Small intestine (tissue), 7 donors: ENCODE measurements around the gene TPX2. TPM values are rescaled to one million over a fixed set of nuclear protein-coding genes. Genes with fewer than 3 reads are reported as not detected.

ENCODE experiments used
- DNase-seq, 2 donors: peaks; one replicate each; pipeline versions ENCODE4 v3.0.0 to v3.0.0-alpha.2; 2013
- FAIRE-seq: peaks from 2 replicates; lab custom pipeline; 2012; peaks lifted over from hg19 to GRCh38; lab: Jason Lieb, UNC
- H3K27ac ChIP-seq, 3 donors: one replicate each; pipeline ENCODE4 v1.5.1; 2013; ENCODE audit warnings: low read length in 2 of 3, mild to moderate bottlenecking in 2 of 3, control low read depth in 1 of 3, inconsistent platforms in 1 of 3, low read depth in 1 of 3, moderate library complexity in 1 of 3
- H3K27me3 ChIP-seq, 3 donors: one replicate each; pipeline ENCODE4 v1.6.1; 2013; ENCODE audit warnings: low read length in 3 of 3, inconsistent platforms in 1 of 3; ENCODE audit not compliant: control insufficient read depth in 3 of 3, insufficient read depth in 3 of 3
- H3K36me3 ChIP-seq, 3 donors: one replicate each; pipeline ENCODE4 v1.6.1; 2013; ENCODE audit warnings: low read length in 3 of 3, inconsistent platforms in 1 of 3, low read depth in 1 of 3, mild to moderate bottlenecking in 1 of 3, moderate library complexity in 1 of 3; ENCODE audit not compliant: control insufficient read depth in 3 of 3, insufficient read depth in 2 of 3
- H3K4me1 ChIP-seq, 3 donors: one replicate each; pipeline ENCODE4 v1.6.1; 2013; ENCODE audit warnings: low read length in 2 of 3, inconsistent platforms in 1 of 3, low read depth in 1 of 3, mild to moderate bottlenecking in 1 of 3, moderate library complexity in 1 of 3; ENCODE audit not compliant: control insufficient read depth in 3 of 3, insufficient read depth in 2 of 3
- H3K4me3 ChIP-seq, 3 donors: one replicate each; pipeline ENCODE4 v1.5.1; 2013; ENCODE audit warnings: low read length in 3 of 3, control low read depth in 1 of 3, inconsistent platforms in 1 of 3, low read depth in 1 of 3, mild to moderate bottlenecking in 1 of 3, moderate library complexity in 1 of 3
- H3K9me3 ChIP-seq, 2 donors: one replicate each; pipeline ENCODE4 v1.6.1; 2013; ENCODE audit warnings: low read depth in 1 of 2, low read length in 1 of 2; ENCODE audit not compliant: control insufficient read depth in 2 of 2, insufficient read depth in 1 of 2
- WGBS, 3 donors: extraction: QIAGEN DNeasy Blood & Tissue Kit; methylation state at CpG; one replicate each; pipeline ENCODE4 v1.1.7; 2013; 5-methylcytosine and 5-hydroxymethylcytosine counted together
- polyA plus RNA-seq, 4 donors: library from polyadenylated mRNA; stranded (reverse) in 3 of 4; unstranded in 1 of 4; fragments of 200-250 nt in 3 of 4; fragments of 120-200 nt in 1 of 4; gene quantifications; one replicate each; pipeline versions ENCODE4 v1.2.1 to v1.2.3, GENCODE V29; 2013
- donor health status: healthy with polysubstance abuse.
- donor health status: control.
- donor health status: control.
- donor health status: Bipolar disorder and iron deficiency.
- donor health status: healthy.

Gene TPX2
- polyA plus RNA-seq, 4 donors: 0.81 to 27.8 (median 12.1) TPM

DNA sequence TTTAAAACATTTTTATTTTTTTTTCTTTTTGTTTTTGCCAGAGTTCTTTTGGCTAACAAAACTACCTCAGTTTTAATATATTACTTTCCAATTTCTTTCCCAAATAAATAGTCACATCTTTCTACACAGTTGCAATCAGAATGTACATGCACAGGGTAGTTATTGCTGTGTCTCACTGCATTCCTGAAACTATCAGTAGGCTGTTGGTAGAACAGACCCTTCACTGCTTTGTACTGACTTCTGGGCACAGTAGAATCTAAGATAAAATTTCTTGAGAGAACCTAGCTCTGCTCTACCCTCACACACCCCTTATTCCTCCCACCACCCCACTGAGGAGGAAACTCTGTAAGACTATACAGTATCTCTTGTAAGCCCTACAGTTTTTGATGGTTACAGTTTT lies 19.9 kb downstream of the TPX2 start:
- peaks cover 0 to 2% (median 1%) of the 10 kb centered on the region in 3 donors for H3K36me3 ChIP-seq
- no peaks in the 10 kb centered on the region for H3K27me3 ChIP-seq
- no peak overlapping the region for H3K4me3 ChIP-seq
- H3K27ac ChIP-seq: no peak overlapping the region
- DNase-seq (no peak), FAIRE-seq (no peak)
- no peaks in the 10 kb centered on the region for H3K4me1 ChIP-seq
- H3K9me3 ChIP-seq: no peaks in the 10 kb centered on the region

DNA sequence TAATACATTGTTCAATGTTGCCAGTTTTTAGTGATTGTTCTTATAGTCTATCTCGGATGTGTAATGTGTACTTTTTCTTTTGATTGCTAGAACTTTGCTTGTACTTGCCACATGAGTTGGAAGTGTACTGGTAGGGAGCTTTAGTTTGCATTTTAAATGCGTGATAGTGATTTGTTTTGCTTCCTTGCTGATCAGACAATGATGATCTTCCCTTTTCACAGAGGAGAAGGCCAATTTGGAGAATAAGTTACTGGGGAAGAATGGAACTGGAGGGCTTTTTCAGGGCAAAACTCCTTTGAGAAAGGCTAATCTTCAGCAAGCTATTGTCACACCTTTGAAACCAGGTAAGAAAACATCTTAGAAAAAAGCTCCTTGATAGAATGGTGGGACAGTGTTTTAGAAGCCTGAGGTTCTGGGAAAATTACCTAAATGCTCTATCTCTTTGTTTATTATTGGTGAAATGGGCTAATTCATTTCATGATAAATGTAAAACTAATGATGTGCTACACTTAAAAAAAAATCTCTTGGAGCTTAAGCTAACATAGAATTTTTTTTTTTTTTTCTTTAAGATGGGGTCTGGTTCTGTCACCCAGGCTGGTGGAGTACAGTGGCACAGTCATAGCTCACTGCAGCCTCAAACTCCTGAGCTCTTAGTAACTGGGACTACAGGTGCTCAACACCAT lies 20.9 kb downstream of the TPX2 start:
- no peak overlapping the region for H3K27ac ChIP-seq
- no peak for FAIRE-seq
- peaks cover 0 to 6% (median 1%) of the 10 kb centered on the region in 3 donors for H3K36me3 ChIP-seq
- no peak for DNase-seq
- 85 to 95% (median 87%) methylated on average over 2 of the region's 2 CpGs for WGBS, 3 donors
- no peaks in the 10 kb centered on the region for H3K9me3 ChIP-seq
- H3K27me3 ChIP-seq: no peaks in the 10 kb centered on the region
- H3K4me1 ChIP-seq: no peaks in the 10 kb centered on the region
- no peak overlapping the region for H3K4me3 ChIP-seq

DNA sequence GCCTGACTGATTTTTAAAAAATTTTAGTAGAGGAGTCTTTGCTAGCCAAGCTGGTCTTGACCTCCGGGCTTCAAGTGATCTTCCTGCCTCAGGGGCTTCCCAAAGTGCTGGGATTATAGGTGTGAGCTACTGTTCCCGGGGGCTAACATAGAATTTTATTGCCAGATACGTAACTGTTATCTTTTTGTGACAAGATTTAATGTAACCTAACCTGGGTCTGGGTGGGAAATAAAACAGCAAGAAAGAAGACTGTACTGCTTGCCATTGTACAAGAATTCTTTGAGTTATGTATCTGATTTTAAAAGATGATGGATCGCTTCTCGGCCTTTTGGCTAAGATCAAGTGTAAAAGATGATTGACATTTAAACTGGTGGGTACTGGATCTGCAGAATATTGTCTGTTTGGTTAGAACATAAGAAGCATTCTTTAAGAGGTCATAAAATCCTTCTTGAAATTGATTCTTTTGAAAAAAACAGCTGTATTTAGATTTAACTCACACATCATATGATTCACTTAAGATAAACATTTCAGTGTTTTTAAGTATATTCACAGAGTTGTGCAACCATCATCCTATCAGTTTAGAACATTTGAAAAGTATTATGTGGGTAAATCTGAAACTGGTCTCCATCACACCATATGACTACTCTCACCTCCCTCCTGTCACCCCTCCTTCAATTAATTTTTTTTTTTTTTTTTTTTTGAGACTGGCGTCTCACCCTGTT lies 21.6 kb downstream of the TPX2 start:
- FAIRE-seq (no peak), DNase-seq (no peak)
- Histone ChIP-seq H3K36me3 (peaks cover 0 to 6% (median 1%) of the 10 kb centered on the region in 3 donors), H3K9me3 (no peaks in the 10 kb centered on the region), H3K4me1 (no peaks in the 10 kb centered on the region), H3K27ac (no peak overlapping the region), H3K4me3 (no peak overlapping the region), H3K27me3 (no peaks in the 10 kb centered on the region)
- 93 to 96% (median 94%) methylated on average over 6 of the region's 6 CpGs for WGBS, 3 donors

DNA sequence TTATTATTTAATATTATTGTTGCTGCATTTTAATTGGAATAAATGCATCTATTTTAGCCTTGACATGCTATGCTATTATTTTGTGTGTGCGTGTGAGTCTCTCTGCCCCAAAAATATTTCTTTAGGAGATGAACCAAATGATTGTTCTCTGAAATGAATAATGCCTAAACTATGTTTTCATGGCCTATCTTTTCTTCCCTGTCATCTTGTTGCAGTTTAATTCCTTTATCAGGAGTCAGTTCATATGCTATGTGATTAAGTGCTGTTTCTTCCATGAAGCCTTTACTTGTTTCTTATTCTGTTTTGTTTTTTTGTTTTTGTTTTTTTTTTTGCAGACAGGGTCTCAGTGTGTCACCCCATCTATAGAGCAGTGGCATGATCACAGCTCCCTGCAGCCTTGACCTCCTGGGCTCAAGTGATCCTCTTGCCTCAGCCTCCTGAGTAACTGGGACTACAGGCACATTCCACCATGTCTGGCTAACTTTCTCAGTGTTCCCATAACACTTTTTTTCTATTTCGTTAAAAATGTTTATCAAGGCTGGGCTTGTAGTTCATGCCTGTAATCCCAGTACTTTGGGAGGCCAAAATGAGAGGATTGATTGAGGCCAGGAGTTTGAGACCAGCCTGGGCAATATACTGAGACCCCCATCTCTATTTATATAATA lies 25.7 kb downstream of the TPX2 start:
- no peak for DNase-seq
- Histone ChIP-seq H3K4me1 (no peaks in the 10 kb centered on the region), H3K9me3 (no peaks in the 10 kb centered on the region), H3K4me3 (no peak overlapping the region), H3K27me3 (no peaks in the 10 kb centered on the region), H3K36me3 (peaks cover 0 to 16% (median 0%) of the 10 kb centered on the region in 3 donors), H3K27ac (no peak overlapping the region)
- 93 to 95% (median 93%) methylated on average over 2 of the region's 2 CpGs for WGBS, 3 donors
- FAIRE-seq: no peak

DNA sequence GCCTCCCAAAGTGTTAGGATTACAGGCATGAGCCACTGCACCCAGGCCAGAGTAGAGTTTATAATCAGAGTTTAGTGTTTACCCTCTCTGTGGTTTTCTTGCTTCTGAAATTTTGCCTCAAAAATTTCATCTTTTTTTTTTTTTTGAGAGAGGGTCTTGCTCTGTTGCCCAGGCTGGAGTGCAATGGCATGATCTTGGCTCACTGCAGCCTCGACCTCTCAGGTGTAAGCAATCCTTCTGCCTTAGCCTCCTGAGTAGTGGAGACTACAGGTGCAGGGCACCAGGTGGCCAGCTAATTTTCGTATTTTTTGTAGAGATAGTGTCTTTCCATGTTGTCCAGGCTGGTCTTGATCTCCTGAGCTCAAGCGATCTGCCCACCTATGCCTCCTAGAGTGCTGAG lies 28.7 kb downstream of the TPX2 start:
- Histone ChIP-seq H3K9me3 (no peaks in the 10 kb centered on the region), H3K36me3 (peaks cover 0 to 20% (median 0%) of the 10 kb centered on the region in 3 donors), H3K4me1 (no peaks in the 10 kb centered on the region), H3K27me3 (no peaks in the 10 kb centered on the region), H3K4me3 (no peak overlapping the region), H3K27ac (no peak overlapping the region)
- 98 to 99% (median 98%) methylated on average over 3 of the region's 3 CpGs for WGBS, 3 donors
- DNase-seq (no peak), FAIRE-seq (no peak)

DNA sequence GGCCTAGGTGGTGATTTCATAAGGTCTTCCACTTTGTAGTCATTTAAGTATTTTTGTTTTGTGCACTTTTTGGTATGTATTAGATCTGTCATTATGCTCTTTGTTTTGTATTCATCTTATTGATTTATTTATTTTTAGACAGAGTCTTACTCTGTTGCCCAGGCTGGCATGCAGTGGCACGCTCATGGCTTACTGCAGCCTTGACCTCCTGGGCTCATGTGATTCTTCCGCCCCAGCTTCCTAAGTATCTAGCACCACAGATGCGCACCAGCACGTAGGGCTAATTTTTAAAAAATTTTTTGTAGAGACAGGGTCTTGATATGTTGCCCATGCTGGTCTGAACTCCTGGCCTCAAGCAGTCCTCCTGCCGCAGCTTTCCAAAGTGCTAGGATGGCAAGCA lies 30.6 kb downstream of the TPX2 start:
- no peak overlapping the region for H3K4me3 ChIP-seq
- FAIRE-seq: no peak
- no peaks in the 10 kb centered on the region for H3K4me1 ChIP-seq
- DNase-seq: no peak
- no peaks in the 10 kb centered on the region for H3K27me3 ChIP-seq
- no peaks in the 10 kb centered on the region for H3K9me3 ChIP-seq
- WGBS, 3 donors: 92 to 95% (median 92%) methylated on average over 5 of the region's 5 CpGs
- no peak overlapping the region for H3K27ac ChIP-seq
- peaks cover 0 to 25% (median 0%) of the 10 kb centered on the region in 3 donors for H3K36me3 ChIP-seq

DNA sequence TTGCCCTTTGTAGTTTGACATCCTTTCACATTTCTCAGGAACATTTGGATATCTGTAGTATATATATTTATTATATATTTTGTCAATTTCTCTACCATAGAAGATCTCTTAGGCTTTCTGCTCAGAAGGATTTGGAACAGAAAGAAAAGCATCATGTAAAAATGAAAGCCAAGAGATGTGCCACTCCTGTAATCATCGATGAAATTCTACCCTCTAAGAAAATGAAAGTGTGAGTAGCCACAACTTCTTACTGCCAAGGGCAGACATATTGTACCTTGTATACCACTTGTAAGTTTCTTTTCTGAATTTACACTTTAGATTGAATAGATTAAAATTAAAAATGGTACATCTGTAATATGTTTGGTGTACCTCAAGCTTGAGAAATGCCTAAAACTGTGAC lies 31.2 kb downstream of the TPX2 start:
- Histone ChIP-seq H3K4me1 (no peaks in the 10 kb centered on the region), H3K27me3 (no peaks in the 10 kb centered on the region), H3K9me3 (no peaks in the 10 kb centered on the region), H3K36me3 (peaks cover 0 to 23% (median 0%) of the 10 kb centered on the region in 3 donors), H3K4me3 (no peak overlapping the region), H3K27ac (no peak overlapping the region)
- whole genome bisulfite sequencing, 3 donors: 41 to 57% (median 54%) methylated on average over 1 of the region's 1 CpG
- DNase-seq: no peak
- no peak for FAIRE-seq

DNA sequence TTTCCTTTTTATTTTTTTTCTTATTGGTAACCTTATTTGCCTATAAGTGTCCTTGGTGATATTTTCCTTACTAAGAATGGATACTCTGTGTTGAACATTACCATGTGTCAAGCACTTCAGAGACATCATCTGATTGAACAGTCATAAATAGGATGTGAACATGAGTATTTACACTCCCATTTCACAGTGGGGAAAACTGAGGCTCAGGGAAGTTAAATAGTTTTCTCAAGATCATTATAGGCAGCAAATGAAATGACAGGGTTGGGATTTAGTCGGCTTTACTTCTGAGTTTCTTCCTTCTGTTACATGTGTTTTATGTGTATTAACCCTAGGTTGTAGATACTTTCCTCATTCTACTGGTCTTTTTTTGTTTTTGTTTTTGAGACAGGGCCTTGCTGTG lies 35.3 kb downstream of the TPX2 start:
- FAIRE-seq: no peak
- Histone ChIP-seq H3K27me3 (no peaks in the 10 kb centered on the region), H3K9me3 (no peaks in the 10 kb centered on the region), H3K36me3 (peaks cover 0 to 13% (median 0%) of the 10 kb centered on the region in 3 donors), H3K27ac (no peak overlapping the region), H3K4me3 (no peak overlapping the region), H3K4me1 (no peaks in the 10 kb centered on the region)
- 90 to 96% (median 96%) methylated on average over 1 of the region's 1 CpG for WGBS, 3 donors
- DNase-seq: no peak
